Activated naive CD4-positive, alpha-beta T cell treated with Interleukin-2 at 50 U/mL for 16 hours (primary cell): ENCODE results near the gene CYB5R4.
"Not testable (repeated sequence)": the region's sequence is repeated elsewhere in the genome, so short reads cannot be mapped to it uniquely, and the experiment has no call there.

Source experiments
- DNase-seq: peaks from one replicate; pipeline ENCODE4 v3.0.0-alpha.2; 2020

The CYB5R4 gene

DNA sequence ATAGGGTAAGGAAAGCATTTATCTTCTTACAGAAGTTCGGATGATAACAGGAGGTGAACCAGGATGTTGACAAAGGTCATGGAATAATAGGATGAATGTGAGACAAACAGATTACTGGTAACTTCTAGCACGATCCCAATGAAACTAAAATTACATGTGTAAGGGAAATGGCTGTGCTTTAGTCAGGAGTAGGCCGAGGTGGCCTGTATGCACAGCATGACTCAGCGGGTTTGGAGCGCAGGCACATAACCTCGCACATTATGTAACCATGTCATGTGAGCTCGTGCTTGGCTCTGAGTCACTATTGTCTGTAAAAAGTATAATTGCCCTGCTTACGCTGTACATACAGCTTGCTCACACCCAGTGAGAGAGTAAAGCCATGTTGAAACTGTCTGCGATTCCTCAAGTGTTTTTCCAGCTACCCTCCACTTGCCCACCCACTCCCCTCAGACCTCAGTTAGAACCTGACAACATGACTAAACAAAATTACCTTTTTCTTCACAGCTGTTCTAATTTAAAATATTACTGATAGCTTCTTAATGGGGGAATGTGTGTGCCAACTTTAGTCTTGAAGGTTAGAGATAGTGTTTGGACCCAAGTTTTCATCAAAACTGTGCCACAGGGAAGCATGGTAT, 8.2 kb downstream of the CYB5R4 start:
- DNase-seq: no peak

DNA sequence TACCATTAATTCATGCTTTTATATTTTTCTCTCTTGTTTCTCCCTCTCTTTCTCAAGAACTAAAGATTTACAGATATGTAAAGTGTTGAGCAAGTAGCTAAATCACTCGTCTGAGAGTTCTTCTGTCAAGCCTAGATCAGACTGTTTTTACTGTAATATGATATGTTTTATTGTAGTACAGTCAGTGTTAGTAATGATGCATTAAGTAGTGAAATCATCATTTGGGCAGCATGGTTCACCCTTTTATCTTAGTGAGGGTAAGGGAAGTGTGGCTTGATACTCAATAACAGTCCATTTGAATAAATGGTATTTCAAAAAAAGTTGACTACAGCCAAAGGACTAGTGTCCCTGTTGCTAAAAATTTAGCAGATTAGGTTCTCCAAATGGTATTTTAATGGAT, 9.2 kb downstream of the CYB5R4 start:
- no peak for DNase-seq

DNA sequence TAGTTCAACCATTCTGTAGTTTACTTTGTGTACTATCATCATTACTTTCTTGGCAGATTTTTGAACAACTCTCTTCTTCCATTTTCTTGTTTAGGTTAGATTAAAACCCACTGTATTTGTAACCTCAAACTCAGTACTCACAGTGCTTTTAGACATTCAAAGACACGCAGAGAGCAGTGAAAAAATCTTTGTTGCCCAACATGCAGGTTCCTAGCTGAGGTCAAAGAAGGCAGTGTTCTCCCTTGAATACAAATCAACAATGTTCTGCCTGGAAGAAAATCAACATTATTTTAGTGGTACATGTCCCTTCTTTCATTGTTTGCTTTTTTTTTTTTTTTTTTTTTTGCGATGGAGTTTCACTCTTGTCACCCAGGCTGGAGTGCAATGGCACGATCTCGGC, 11.2 kb downstream of the CYB5R4 start:
- DNase-seq: no peak

DNA sequence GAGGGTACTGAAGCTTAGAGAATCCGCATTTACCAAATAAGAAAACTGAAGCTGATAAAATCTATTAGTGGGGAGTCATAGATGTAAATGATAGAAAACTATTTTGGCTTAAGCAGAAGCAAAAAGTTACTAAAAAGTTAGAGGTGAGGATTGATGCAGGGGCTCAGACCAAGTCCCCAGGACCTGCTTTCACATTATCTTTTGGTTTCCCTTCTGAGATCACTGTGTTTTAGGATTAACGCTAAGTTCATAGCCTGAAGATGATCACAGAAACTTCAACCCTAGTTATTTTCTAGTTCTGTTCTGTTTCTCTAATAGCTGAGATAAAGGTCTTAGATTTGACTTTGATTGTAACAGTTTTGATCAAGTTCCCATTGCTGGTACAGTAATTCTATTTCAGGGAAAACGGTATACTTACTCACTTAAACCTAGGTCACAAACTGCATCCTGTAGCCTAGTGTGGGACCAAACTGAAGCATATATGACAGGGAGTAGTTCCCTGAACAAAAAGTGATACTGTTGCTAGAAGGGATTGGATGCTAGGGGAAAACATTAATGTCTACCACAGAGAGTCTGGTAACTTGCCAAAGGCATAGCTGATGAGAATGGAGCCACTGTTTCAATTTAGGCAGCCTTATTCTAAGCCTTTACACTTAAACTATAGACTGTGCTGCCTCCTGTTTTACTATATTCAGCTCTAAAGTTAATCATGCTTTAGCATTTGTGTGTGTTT, 13.1 kb downstream of the CYB5R4 start:
- no peak for DNase-seq

DNA sequence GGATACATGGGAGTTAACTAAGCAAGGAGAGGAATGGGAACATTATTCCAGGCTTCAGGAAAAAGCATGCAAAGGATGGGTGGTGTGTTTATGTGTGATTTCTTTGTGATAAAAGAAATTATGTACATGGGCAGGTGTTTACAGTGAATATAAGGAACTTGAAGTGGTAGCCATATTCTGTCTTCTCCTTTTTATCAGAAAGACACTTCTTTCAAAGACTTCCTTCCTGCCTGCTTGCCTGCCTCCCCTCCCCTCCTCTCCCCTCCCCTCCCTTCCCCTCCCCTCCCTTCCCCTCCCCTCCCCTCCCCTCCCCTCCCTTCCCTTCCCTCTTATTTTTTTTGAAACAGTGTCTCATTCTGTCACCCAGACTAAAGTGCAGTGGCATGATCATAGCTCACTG, 14.4 kb downstream of the CYB5R4 start:
- DNase-seq: no peak

DNA sequence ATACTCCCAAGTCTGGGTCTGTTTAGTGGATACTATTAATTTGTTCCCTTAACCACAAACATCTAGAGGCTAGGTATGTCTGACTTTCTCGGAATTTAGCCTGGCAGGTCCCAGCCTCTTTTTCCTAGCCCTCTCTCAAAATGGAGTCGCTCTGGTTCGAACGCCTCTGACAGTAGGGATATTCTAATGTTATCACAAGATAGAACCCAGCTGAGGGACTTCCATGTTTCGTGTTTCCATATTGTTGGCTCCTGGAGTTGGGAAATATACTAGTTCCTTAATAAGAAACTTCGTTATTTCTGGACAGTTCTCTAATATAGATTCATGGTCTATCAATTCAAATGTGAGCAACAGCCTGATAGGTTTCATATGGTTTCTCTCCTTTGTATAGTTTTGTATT, 16.4 kb downstream of the CYB5R4 start:
- DNase-seq: no peak

DNA sequence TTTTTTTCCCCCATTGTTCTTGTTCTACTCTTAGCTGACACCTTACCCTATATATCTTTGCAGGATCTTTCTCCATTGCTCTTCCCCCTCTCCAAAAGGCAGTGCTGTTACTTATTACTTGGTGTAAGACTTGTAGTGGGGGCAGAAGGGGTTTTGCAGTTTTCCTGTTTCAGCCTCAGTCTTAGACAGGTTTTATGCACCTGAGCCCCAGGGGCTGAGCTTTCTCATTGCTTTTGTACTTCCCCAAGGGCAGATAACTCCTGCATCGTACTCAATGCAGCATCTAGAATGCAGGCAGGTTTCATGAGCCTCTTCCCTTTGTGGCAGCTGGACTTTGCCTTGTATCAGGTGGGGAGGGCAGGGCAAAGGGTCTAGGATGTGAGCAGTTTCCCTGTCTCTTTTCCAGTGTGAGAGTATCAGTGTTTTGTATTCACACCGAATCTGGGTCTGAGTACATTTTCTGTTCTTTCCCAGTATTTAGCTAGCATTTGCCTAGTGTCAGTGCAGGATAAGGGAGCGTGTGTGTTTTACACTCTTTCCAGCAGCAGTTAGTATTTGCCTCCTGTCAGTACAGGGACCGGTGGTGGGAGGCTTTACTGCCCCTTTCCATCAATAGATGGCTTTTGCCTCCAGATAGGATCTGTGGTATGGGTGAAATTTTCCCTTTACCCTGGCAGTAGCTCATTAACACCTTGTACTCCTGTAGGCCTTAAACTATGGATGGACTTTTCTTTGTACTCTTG, 19.6 kb downstream of the CYB5R4 start:
- DNase-seq: no peak

DNA sequence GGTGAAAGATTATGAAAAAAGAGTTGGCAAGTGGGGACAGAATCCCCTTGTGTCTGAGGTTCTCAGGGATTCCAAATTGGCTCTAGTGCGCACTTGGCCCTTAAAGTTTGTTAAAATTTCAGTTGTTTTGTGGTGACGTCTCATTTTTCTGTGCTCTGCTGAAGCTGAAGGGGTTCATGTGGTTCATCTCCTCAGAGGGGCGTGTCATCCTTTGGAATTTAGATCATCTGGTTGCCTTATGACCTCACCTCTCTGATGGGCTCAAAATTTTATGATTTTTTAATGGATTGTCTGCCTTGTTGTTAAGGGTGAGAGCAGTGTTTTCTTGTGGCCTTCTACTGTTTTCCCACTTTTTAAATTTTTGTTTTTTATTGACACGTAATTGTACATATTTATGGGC, 20.3 kb downstream of the CYB5R4 start:
- no peak for DNase-seq

DNA sequence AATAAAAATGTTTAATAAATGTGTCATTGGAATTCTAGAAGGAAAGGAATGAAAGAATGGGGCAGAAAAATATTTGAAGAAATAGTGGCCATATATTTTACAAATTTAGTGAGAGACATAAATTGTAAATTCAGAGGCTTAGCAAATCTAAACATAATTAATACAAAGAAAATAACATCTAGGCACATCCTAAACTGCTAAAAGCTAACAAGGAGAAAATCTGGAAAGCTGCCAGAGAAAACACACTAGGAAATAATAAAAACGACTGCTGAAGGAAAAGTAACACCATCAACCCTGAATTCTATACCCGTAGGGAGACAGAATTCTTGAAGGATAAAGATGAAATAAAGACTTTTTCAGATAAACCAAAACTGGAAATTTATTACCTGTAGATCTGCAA, 23.8 kb downstream of the CYB5R4 start:
- no peak for DNase-seq

DNA sequence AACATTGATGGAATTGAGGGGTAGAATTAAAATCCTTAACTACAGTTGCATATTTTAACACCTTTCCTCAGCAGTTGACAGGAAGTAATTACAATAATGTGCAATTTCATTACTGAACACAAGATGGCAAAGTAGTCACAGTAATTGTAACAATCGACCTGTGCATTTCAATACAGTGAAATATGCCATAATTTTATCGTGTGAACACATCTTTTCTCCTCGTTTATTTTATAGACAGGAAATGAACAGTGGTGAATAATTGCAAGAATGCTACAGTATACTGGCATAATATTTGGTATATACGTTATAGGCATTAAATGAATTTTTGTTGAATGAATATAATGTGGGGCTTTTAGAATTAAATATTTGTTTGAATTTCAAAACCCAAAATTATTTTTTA, 25.0 kb downstream of the CYB5R4 start:
- DNase-seq: no peak

DNA sequence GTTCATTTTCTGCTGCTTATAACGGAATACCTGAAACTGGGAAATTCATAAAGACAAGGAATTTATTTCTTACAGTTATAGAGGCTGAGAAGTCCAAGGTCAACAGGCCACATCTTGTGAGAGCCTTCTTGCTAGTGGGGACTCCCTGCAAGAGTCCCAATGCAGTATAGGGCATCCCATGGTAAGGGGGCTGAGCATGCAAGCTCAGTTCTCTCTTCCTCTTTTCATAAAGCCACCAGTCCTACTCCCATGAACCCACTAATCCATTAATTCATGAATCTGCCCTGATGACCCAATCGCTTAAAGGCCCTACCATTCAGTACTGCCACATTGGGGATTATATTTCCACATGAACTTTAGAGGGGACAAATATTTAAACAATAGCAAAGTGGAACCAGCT, 26.5 kb downstream of the CYB5R4 start:
- DNase-seq: no peak

DNA sequence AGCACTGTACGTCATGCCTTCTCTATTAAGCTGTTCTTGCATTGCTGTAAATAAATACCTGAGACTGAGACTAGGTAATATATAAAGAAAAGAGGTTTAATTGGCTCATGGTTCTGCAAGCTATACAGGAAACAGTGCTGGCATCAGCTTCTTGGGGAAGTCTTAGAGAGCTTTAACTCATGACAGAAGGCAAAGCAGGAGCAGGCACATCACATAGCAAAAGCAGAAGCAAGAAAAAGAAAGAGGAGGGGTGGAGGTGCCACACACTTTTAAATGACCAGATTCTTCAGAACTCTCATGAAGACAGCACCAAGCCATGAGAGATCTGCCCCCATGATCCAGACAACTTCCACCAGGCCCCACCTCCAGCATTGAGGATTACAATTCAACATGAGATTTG, 30.1 kb downstream of the CYB5R4 start:
- no peak for DNase-seq

DNA sequence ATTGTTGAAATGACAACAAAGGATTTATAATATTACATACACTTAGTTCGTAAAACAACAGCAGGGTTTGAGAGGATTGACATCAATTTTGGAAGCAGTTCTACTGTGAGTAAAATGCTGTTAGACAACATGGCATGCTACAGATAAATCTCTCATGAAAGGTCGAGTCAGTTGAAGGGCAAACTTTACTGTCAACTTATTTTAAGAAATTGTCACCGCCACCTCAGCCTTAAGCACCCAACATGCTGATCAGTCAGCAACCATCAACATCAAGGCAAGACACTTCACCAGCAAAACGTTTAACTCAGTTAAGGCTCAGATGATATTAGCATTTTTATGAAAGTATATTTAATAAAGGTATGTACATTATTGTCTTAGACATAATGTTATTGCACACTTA, 31.0 kb downstream of the CYB5R4 start:
- DNase-seq: no peak

DNA sequence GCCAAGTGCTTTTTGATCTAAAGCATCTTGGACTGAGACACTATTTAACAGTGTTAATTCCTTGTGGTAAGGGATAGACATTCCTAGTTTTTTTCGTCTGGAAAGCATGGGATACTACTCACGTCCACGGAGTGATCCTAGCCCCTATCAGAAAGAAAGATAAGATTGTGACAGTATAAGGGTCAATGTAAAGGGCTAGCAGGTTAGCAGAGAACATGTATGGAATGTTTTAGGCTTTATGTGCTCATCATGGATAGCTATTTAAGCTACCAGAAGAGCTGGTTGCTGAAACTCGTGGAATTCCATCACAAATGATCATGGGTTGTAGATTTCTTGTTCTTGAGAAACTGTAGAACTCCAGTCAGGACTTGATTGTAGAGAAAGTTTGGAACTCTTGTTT, 32.1 kb downstream of the CYB5R4 start:
- no peak for DNase-seq

DNA sequence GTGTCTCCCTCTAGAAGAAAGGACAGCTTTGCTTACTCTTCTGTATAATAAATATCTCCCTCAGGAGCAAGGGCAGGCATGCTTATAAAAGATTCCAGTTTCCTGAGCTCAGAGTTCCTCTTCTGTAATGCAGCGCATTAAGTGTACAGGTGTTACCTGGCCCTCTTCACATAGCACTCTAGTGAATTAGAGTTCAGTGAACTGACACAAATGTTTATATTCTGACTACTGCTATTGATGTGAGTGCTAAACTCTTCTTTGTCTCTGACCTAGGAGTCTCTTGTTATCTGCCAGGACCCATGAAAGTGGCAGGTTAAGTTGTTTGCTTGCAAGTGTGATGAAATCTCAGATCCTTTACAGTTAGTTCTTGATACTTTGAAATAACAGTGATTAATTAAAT, 33.5 kb downstream of the CYB5R4 start:
- DNase-seq: no peak

DNA sequence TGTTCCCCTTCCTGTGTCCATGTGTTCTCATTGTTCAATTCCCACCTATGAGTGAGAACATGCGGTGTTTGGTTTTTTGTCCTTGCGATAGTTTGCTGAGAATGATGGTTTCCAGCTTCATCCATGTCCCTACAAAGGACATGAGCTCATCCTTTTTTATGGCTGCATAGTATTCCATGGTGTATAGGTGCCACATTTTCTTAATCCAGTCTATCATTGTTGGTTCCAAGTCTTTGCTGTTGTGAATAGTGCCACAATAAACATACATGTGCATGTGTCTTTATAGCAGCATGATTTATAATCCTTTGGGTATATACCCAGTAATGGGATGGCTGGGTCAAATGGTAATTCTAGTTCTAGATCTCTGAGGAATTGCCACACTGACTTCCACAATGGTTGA, 37.6 kb downstream of the CYB5R4 start:
- not testable (repeated sequence) for DNase-seq

DNA sequence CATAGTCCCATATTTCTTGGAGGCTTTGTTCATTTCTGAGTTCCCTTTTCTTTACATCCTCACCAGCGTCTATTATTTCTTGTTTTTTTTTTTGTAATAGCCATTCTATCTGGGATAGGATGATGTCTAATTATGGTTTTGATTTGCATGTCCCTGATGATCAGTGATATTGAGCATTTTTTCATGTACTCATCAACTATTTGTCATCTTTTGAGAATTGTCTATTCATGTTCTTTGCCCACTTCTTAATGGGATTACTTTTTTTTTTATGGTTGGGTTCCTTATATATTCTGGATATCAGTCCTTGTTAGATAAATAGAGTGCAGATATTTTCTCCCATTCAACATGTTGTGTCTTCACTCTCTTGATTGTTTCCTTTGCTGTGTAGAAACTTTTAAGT, 42.1 kb downstream of the CYB5R4 start:
- DNase-seq: no peak

DNA sequence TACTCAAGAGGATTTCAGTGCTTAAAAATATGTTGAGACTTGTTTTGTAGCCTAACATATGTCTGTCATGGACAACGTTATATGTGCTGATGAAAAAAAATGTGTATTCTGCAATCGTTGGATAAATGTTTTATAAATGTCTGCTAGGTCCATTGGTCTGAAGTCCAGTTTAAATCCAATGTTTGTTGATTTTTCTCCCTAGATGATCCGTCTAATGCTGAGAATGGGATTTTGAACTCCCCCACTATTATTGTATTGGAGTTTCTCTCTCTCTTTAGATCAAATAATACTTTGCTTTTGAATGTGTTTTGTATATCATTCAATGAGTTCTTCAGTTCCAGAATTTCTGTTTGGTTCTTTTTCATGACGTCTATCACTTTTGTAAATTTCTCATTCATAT, 44.9 kb downstream of the CYB5R4 start:
- no peak for DNase-seq

DNA sequence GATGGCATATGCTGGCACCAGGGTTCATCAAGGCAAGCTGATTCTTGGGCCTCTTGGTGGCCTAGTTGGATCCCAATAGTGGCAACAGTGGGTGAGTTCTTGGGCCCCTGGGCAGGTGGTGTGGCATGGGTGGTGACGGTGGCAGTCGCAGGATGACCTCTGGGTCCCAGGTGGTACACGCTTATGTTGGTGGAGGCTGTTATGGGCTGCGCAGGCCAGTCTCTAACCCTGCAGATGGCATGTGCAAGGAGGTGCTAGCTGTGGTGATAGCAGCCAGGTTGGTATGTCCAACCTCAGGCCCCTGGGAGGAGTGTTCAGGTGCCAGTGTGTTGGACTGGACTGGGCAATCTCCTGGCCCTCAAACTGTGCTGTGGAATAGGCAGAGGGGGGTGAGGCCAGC, 46.2 kb downstream of the CYB5R4 start:
- DNase-seq: no peak

DNA sequence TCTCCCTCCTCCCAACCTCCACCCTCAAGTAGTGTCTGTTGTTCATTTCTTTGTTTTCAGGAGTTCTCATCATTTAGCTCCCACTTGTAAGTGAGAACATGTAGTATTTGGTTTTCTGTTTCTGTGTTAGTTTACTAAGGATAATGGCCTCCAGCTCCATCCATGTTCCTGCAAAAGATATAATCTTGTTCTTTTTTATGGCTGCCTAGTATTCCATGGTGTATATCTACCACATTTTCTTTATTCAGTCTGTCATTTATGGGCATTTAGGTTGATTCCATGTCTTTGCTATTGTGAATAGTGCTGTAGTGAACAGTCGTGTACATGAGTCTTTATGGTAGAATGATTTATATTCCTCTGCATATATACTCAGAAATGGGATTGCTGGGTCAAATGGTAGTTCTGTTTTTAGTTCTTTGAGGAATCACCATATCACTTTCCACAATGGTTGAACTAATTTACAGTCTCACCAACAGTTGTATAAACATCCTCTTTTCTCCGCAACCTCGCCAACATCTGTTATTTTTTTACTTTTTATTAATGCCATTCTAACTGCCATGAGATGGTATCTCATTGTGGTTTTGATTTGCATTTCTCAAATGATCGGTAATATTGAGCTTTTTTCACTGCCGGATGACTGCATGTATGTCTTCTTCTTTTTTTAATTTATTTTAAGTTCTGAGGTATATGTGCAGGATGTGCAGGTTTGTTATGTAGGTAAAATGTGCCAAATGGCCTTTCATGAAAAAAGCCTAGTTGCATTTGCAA, 48.3 kb downstream of the CYB5R4 start:
- DNase-seq: not testable (repeated sequence)

DNA sequence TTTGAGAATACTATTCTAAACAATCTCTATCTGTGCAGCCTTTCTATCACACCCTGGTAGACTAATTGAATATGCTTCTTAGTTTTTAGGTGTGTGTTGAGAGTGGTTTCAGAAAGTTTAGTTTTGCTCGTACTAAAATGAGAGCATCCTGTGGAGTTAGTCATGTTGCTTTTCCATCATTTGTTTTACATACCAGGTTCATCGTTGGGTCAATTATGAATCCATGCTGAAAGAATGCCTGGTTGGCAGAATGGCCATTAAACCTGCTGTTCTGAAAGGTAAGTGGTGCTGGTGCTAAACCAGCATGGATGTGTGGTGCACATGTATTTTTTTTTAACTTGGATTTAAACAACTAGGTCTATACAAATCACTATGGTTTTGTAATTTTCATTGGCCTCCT, 49.3 kb downstream of the CYB5R4 start:
- no peak for DNase-seq

DNA sequence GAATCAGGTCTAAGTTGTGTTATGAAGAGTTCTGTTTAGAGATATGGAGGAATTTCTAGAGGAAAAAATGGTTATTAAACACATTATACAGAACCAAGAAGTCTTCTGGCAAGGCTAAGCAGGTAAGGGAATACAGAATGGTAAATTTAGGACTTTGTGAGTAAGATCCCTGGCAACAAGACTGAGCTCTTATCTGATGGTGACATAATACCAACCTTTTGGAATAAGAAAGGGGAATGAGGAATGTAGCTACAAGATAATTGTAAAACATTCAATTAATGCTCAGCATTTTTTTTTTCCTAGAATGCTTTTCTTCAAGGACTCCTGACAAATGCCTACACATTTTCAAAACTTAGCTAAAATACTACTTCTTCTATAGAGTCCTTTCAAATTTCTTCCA, 51.8 kb downstream of the CYB5R4 start:
- no peak for DNase-seq

DNA sequence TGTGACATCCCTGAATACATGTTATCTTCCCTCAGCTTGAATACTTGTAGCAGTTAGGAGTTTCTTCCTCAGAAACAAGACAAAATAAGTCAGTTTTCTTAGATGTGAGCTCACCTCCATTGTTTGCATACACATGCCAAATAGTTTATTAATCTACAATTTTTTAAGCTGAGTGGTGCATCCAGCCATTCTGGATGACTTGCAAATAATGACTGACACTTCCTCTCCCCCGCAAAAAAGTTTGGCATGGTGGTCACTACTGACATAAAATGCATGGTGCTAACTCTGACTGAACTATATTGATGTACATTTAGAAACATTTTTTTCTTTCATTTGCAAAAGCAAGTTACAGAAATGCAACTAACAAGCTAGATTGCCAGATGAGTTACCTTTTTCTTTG, 55.5 kb downstream of the CYB5R4 start:
- no peak for DNase-seq

DNA sequence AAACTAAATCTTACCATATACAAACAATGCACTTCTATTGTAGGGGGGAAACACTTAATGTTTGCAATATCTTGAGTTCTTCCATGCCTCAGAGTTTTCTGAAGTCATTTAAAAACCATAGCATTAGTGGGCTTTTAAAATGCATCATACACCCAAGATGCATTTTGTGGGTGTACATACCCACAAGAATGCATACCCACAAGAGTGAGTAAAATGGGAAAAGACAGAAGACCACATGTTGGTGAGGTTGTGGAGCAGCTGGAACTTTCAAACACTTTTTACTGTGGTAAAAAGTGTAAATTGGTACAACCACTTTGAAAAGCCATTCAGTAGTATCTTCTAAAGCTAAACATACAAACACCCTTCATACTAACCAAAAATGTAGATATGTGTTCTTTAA, 57.5 kb downstream of the CYB5R4 start:
- no peak for DNase-seq
